Right renal pelvis (tissue), 4 donors: ENCODE data around the gene PTH1R. TPM values are rescaled to one million over a fixed set of nuclear protein-coding genes. Genes with fewer than 3 reads are reported as not detected.

ENCODE experiments used
- DNase-seq, 4 donors: peaks; one replicate each; pipeline ENCODE4 v3.0.0-alpha.2; 2013; ENCODE audit warnings: low read depth in 4 of 4, low spot score in 3 of 4, missing footprints in 1 of 4
- polyA plus RNA-seq, 4 donors: library from polyadenylated mRNA; unstranded; fragments of 120-200 nt; gene quantifications; one replicate each; pipeline ENCODE4 v1.2.1, GENCODE V29; 2013; ENCODE audit not compliant: insufficient read length in 4 of 4

Gene PTH1R
- polyA plus RNA-seq, 4 donors, result 157 to 260 (median 188) TPM

- no peak for DNase-seq
Observed at GRCh38 chr3:46924921-46925584, 47.5 kb downstream of the PTH1R start.

GRCh38 chr3:46925585-46925934 is 48.0 kb downstream of the PTH1R start:
- no peak for DNase-seq

GRCh38 chr3:46926039-46926438 is 48.5 kb downstream of the PTH1R start:
- DNase-seq, result no peak

GRCh38 chr3:46926447-46926846 is 48.9 kb downstream of the PTH1R start:
- DNase-seq, result no peak

GRCh38 chr3:46926871-46927717 is 49.6 kb downstream of the PTH1R start:
- DNase-seq, result no peak

GRCh38 chr3:46927718-46928073 is 50.2 kb downstream of the PTH1R start:
- no peak for DNase-seq

GRCh38 chr3:46928282-46928681 is 50.8 kb downstream of the PTH1R start:
- no peak for DNase-seq

GRCh38 chr3:46929324-46929723 is 51.8 kb downstream of the PTH1R start:
- no peak for DNase-seq

GRCh38 chr3:46930166-46930944 is 52.8 kb downstream of the PTH1R start:
- no peak for DNase-seq

- no peak for DNase-seq
Observed at GRCh38 chr3:46930945-46931403, 53.5 kb downstream of the PTH1R start.

- no peak for DNase-seq
Observed at GRCh38 chr3:46931631-46932331, 54.3 kb downstream of the PTH1R start.

GRCh38 chr3:46932455-46933225 is 55.1 kb downstream of the PTH1R start:
- no peak for DNase-seq

GRCh38 chr3:46933261-46933660 is 55.7 kb downstream of the PTH1R start:
- DNase-seq, result no peak

- DNase-seq, result no peak
Observed at GRCh38 chr3:46934072-46934471, 56.6 kb downstream of the PTH1R start.

GRCh38 chr3:46934498-46935167 is 57.1 kb downstream of the PTH1R start:
- no peak for DNase-seq

- DNase-seq, result no peak
Observed at GRCh38 chr3:46935168-46935858, 57.8 kb downstream of the PTH1R start.

- DNase-seq, result no peak
Observed at GRCh38 chr3:46935989-46936558, 58.6 kb downstream of the PTH1R start.

GRCh38 chr3:46936733-46937250 is 59.3 kb downstream of the PTH1R start:
- DNase-seq, result no peak
